Thymus (tissue), 11 donors: ENCODE measurements around the gene C1orf35. TPM values are rescaled to one million over a fixed set of nuclear protein-coding genes. Genes with fewer than 3 reads are reported as not detected.

ENCODE experiments used
- DNase-seq, 9 donors: peaks; one replicate each; pipeline ENCODE4 v3.0.0-alpha.2; 2013; ENCODE audit warnings: low spot score in 9 of 9, low read depth in 6 of 9, missing footprints in 1 of 9
- H3K27ac ChIP-seq, 2 donors: one replicate each; pipeline ENCODE4 v1.5.1; 2013; ENCODE audit warnings: control low read depth in 1 of 2, low read depth in 1 of 2, low read length in 1 of 2, mild to moderate bottlenecking in 1 of 2, moderate library complexity in 1 of 2
- H3K27me3 ChIP-seq, 2 donors: one replicate each; pipeline ENCODE4 v1.5.1; 2013; ENCODE audit warnings: low read length in 1 of 2; ENCODE audit not compliant: control insufficient read depth in 2 of 2, insufficient read depth in 1 of 2
- H3K36me3 ChIP-seq, 2 donors: one replicate each; pipeline ENCODE4 v1.5.1; 2013; ENCODE audit warnings: low read length in 1 of 2, mild to moderate bottlenecking in 1 of 2, moderate library complexity in 1 of 2; ENCODE audit not compliant: control insufficient read depth in 2 of 2, insufficient read depth in 2 of 2
- H3K4me1 ChIP-seq, 2 donors: one replicate each; pipeline ENCODE4 v1.5.1; 2013; ENCODE audit warnings: low read length in 2 of 2; ENCODE audit not compliant: control insufficient read depth in 2 of 2, insufficient read depth in 2 of 2
- H3K4me3 ChIP-seq, 2 donors: one replicate each; pipeline ENCODE4 v1.5.1; 2013; ENCODE audit warnings: low read length in 2 of 2, control low read depth in 1 of 2, mild to moderate bottlenecking in 1 of 2
- H3K9me3 ChIP-seq, 2 donors: one replicate each; pipeline ENCODE4 v1.5.1; 2013; ENCODE audit warnings: low read length in 1 of 2, mild to moderate bottlenecking in 1 of 2; ENCODE audit not compliant: control insufficient read depth in 2 of 2, insufficient read depth in 1 of 2
- WGBS: extraction: QIAGEN DNeasy Blood & Tissue Kit; methylation state at CpG from one replicate; pipeline ENCODE4 v1.1.7; 2013; 5-methylcytosine and 5-hydroxymethylcytosine counted together
- polyA plus RNA-seq: library from polyadenylated mRNA; stranded (reverse); fragments of 200-250 nt; gene quantifications from one replicate; pipeline ENCODE4 v1.2.3, GENCODE V29; 2013
- total RNA-seq: library from RNA; stranded (reverse); fragments of 120-200 nt; gene quantifications from one replicate; pipeline ENCODE4 v1.2.4, GENCODE V29; 2013
- donor health status: healthy.

The C1orf35 gene
- total and polyA plus RNA-seq, 2 donors, result 17.5 to 26.1 TPM

DNA sequence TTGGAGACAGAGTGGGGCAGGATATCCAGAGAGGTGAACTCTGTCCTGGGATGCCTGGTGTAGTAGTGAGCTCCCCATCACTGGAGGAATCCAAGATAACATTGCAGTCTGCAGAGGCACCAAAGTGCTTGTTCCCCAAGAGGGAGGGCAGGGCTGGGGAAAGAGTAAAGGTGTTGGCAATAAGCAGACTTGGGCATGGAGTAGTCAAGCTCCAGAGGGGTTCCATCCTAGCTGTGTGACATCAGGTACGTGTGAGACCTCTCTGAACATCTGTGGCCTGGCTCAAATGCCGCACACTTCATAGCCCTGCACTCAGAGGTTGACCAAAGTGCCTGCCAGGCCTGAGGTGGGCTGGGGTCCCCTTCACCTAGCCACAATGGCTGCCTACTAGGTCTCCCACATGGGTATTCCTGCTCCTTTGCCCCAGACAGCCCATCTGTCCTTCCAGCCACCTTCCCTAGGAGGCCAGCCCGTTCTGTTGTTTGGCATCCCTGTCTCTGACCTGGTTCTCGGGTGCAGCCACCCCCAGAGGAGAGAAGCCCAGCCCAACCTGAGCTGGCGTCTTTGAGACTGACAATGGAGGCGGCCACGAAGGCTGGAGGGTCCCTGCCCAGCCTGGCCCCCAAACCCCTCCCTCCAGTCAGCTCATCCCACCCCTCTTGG, 23.4 kb downstream of the C1orf35 start:
- 99% methylated on average over 7 of the region's 7 CpGs for WGBS
- no peak for DNase-seq
- peaks cover 15 to 19% of the 10 kb centered on the region in 2 donors for H3K4me1 ChIP-seq

DNA sequence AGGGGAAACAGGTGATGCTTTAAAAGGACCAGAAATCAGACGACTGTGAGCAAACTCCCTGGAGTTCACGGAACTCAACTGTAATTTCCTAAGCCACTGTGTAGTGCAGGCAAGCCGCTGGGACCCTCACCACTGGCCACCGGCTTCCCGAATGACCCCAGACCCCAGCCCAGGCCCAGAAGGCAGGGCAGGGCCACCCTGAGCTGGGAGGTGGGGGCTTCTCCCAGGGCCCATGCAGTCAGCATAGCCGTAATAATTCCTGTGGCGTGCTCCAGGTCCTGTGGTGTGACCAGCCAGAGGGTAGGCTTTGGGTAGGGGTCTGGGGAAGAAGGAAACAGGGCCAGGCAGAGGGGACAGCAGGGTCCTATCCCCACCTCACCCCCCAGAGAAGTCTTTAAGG, 24.1 kb downstream of the C1orf35 start:
- 97% methylated on average over 7 of the region's 7 CpGs for WGBS
- Histone ChIP-seq H3K36me3 (peaks cover 0 to 3% of the 10 kb centered on the region in 2 donors), H3K27ac (no peak overlapping the region), H3K27me3 (peaks cover 0 to 13% of the 10 kb centered on the region in 2 donors), H3K9me3 (no peaks in the 10 kb centered on the region), H3K4me1 (peaks cover 8 to 12% of the 10 kb centered on the region in 2 donors), H3K4me3 (no peak overlapping the region)
- no peak for DNase-seq

More for the DNA sequence above, 23.4 kb downstream of the C1orf35 start:
- Histone ChIP-seq H3K36me3 (peaks cover 3 to 4% of the 10 kb centered on the region in 2 donors), H3K4me3 (no peak overlapping the region), H3K9me3 (no peaks in the 10 kb centered on the region), H3K27ac (no peak overlapping the region), H3K27me3 (peaks cover 0 to 11% of the 10 kb centered on the region in 2 donors)

DNA sequence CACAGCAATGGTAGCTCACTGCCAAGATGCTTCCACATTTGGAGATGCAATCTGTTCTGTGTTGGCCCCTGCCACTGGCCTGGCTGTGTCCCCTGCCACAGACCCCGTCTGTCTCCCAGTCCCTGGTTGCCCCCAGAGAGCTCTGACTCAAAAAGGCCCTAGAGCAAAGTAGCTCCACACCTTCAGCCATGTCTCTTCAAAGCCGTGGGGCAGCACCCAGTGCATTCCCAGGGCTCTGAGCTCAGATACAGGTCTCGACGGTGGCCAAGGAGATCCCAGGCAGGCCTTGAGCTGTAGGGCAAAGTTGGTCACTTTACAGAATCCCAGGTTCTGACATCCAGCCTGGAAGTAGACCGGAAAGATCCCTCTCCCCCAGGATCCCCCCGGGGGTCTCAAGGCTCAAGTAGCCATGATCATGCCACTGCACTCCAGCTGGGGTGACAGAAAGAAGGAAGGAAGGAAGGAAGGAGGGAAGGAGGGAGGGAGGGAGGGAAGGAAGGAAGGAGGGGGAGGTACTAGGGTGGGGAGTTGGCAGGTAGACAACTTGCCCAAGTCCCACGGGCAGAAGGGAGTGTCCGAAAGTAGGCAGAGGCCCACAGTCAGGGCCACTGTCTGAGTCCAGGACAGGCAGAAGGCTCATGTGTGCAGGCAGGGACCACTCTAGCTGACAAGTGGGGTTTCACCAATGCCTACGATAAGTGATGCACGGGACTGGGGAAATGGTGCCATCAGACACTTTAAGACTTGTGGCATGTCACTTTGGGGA, 25.4 kb downstream of the C1orf35 start:
- DNase-seq, result no peak
- peaks cover 0 to 26% of the 10 kb centered on the region in 2 donors for H3K27me3 ChIP-seq
- no peaks in the 10 kb centered on the region for H3K9me3 ChIP-seq
- WGBS, result 87% methylated on average over 10 of the region's 10 CpGs
- no peak overlapping the region for H3K4me3 ChIP-seq
- H3K4me1 ChIP-seq, result peaks cover 5 to 10% of the 10 kb centered on the region in 2 donors
- no peaks in the 10 kb centered on the region for H3K36me3 ChIP-seq
- H3K27ac ChIP-seq, result no peak overlapping the region

DNA sequence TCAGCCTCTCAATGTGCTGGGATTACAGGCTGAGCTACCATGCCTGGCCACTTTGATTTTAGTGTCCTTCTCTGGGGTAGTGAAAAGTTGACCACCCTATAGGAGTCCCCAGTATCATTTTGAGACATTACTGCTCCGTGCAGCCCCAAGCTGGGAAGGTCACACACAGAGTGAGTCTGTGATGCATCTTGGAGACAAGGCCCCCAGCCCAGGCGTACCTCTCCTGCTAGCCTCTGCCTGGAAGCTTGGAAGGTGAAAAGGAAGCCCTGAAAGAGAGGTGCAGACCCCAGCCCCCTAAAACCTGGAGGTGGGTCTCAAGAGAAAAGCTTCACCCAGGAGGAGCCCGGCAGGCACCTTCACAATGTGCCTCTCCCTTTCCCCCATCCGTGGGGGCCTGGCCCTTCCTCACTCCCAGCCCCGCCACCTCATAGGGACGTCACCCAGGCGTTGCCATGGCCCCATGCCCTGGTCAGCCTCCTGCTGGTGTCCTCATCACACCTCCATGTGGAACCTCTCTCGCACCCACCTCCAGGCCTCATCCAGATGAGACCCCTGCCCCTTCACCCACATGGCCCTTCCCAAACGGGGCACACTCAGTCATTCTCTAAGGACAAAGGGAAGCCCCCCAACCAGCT, 26.2 kb downstream of the C1orf35 start:
- Histone ChIP-seq H3K4me1 (peaks cover 5 to 10% of the 10 kb centered on the region in 2 donors), H3K27ac (no peak overlapping the region), H3K27me3 (peaks cover 0 to 34% of the 10 kb centered on the region in 2 donors), H3K4me3 (no peak overlapping the region), H3K36me3 (no peaks in the 10 kb centered on the region), H3K9me3 (no peaks in the 10 kb centered on the region)
- WGBS, result 95% methylated on average over 9 of the region's 9 CpGs
- no peak for DNase-seq

DNA sequence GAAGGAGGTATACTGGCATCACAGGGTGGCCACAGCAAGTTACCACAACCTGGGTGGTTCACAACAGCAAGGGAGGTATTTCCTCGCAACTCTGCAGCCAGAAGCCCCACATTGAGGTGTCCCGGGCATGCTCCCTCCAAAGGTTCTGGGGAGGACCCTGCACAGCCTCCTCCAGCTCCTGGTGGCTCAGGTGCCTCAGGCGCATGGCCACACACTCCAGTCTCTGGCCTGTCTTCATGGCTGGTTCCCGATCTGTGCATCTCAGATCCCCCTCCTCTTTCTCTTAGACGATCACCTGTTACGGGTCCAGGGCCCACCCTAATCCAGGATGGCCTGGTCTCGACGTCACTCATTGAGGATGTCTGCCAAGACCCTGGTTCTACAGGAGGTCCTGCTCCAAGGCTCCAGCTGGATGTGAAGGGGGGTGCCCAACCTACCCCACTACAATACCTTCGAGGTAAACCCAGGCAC, 27.3 kb downstream of the C1orf35 start:
- Histone ChIP-seq H3K36me3 (no peaks in the 10 kb centered on the region), H3K4me1 (peaks cover 0 to under 1% of the 10 kb centered on the region in 2 donors), H3K27me3 (peaks cover 0 to 40% of the 10 kb centered on the region in 2 donors), H3K27ac (no peak overlapping the region), H3K4me3 (no peak overlapping the region), H3K9me3 (no peaks in the 10 kb centered on the region)
- no peak for DNase-seq
- WGBS, result 96% methylated on average over 9 of the region's 9 CpGs

DNA sequence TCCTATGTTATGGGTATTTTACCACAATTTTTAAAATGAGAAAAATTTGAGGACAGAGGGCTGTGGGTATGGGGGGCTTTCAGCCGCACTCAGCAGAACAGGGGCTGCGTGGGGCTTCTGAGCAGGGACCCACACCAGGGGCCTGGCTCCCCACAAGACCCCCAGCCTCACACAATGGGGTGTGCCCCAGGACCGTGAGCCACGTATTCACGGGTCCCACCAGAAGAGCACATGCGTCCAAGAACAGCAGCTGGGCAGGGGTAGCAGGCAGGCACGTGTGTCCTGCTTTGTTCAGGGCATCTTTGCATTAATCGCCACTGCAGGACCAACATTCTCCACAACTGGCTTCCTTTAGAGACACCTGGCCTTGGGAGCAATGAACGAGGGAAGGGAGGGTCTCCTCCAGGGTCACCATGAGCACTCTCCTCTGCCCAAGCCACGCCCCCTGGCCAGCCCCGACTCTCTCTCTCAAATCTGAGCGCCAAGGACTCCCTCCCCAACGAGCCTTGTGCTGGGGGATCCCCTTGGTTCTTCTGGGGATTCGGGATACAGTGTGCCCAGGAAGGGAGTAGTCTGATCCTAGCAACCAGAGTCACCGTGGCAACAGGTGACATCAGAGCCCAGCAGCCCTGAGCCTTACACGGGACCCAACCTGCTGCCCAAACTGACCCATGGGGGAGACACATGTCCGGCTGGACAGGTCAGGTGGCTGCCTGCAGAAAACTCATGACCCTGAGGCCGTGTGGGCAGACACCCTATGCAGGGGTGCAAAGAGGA, 28.0 kb downstream of the C1orf35 start:
- DNase-seq, result no peak
- Histone ChIP-seq H3K4me1 (no peaks in the 10 kb centered on the region), H3K4me3 (no peak overlapping the region), H3K36me3 (no peaks in the 10 kb centered on the region), H3K9me3 (no peaks in the 10 kb centered on the region), H3K27me3 (peaks cover 0 to 47% of the 10 kb centered on the region in 2 donors), H3K27ac (no peak overlapping the region)
- WGBS, result 69% methylated on average over 18 of the region's 18 CpGs

DNA sequence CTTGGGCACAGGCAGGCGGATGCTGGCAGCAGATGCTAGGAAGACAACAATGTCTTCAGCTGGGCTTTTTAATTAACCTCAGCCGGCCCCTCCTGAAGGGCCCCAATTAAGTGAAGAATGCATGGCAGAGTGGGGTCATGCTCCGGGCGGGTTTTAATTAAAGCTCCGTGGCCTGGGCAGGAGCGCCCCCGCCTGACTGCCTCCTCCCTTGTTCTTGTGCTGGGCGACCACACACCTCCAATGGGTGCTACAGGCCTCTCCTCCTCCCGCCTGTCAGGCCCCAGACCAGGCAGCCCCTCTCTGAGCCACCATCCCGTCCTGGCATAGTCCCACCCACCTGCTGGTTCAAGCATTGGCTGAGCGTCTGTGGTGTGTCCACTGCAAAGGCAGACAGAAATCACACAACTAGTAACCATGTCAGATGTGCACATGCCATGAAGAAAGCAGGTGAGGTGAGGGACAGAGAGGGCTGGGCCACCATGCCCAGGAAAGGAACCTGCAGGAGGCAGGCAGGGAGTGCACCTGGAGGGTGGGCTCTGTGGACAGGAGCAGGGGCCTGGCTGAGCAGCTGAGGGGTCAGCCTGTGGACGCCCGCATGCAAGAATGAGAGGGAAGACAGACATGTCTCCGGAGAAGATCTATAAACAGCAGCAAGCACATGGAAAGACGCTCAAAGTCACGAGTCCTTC, 29.1 kb downstream of the C1orf35 start:
- no peak for DNase-seq
- H3K4me1 ChIP-seq, result no peaks in the 10 kb centered on the region
- no peaks in the 10 kb centered on the region for H3K36me3 ChIP-seq
- 67% methylated on average over 16 of the region's 16 CpGs for WGBS
- H3K4me3 ChIP-seq, result no peak overlapping the region
- peaks cover 0 to 56% of the 10 kb centered on the region in 2 donors for H3K27me3 ChIP-seq
- no peak overlapping the region for H3K27ac ChIP-seq
- H3K9me3 ChIP-seq, result no peaks in the 10 kb centered on the region

DNA sequence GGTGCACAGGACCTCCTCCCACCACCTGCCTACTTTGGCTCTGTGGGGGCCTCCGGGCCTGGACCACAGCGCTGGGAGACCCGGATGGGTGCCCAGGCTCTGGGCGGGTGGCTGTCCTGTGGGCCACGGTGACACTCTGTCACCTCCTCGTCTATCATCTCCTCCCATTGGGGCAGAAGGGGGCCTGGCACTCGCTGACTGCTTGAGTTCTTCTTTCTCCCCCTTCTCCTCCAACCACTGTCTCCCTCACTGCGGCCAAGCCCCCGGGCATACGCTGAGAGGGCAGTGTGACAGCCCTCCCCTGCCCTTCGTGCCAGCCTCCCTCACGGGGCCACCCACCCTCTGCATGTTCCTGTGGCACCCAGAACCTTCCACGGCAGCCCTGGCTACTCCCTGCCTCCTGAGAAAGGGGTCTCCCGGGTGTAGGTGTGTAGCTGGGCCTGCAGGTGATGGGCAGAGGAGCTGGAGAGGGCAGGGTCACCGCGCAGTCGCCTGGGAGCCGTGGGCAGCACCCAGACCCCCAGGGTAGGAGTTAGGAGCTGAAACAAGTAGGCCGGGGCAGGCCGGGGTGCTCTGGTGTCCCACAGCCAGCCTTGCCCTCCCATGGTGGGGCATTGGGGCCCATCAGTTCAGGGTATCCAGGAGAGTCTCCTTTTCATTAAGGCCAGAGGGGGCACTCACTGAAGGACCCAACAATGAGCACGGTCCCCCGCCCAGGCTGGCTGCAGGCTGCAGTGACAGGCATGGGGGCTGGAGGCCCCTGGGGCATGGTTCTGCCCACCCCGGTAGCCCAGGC, 29.9 kb downstream of the C1orf35 start:
- Histone ChIP-seq H3K36me3 (no peaks in the 10 kb centered on the region), H3K27me3 (peaks cover 0 to 63% of the 10 kb centered on the region in 2 donors)
- no peak for DNase-seq

More for the DNA sequence above, 29.9 kb downstream of the C1orf35 start:
- Histone ChIP-seq H3K9me3 (no peaks in the 10 kb centered on the region), H3K27ac (no peak overlapping the region), H3K4me3 (no peak overlapping the region), H3K4me1 (no peaks in the 10 kb centered on the region)
- WGBS, result 79% methylated on average over 23 of the region's 23 CpGs
